Ishikawa (cell line): ENCODE data around the gene TAF4.

Source experiments
- CEBPB ChIP-seq: IDR thresholded peaks from 2 replicates; pipeline ENCODE4 v1.6.1; 2012
- CREB1 ChIP-seq: IDR thresholded peaks from 2 replicates; pipeline ENCODE4 v1.6.1; 2012; ENCODE audit warnings: low read depth
- EGR1 ChIP-seq: IDR thresholded peaks from 2 replicates; pipeline ENCODE4 v1.6.1; 2012
- EP300 ChIP-seq: IDR thresholded peaks from 2 replicates; pipeline ENCODE4 v1.6.1; 2012; ENCODE audit warnings: borderline replicate concordance
- FOXM1 ChIP-seq: IDR thresholded peaks from 2 replicates; pipeline ENCODE4 v1.6.1; 2012; ENCODE audit warnings: low read depth, borderline replicate concordance
- NFIC ChIP-seq: IDR thresholded peaks from 2 replicates; pipeline ENCODE4 v1.6.1; 2012
- RAD21 ChIP-seq: IDR thresholded peaks from 2 replicates; pipeline ENCODE4 v1.6.1; 2012; ENCODE audit warnings: low read depth
- REST ChIP-seq: IDR thresholded peaks from 2 replicates; pipeline ENCODE4 v1.6.1; 2012; ENCODE audit warnings: low read depth, mild to moderate bottlenecking
- TAF1 ChIP-seq: IDR thresholded peaks from 2 replicates; pipeline ENCODE4 v1.6.1; 2012; ENCODE audit warnings: low read depth, mild to moderate bottlenecking
- TCF12 ChIP-seq: IDR thresholded peaks from 2 replicates; pipeline ENCODE4 v1.6.1; 2012; ENCODE audit warnings: low read depth
- TEAD4 ChIP-seq: IDR thresholded peaks from 2 replicates; pipeline ENCODE4 v1.6.1; 2012
- YY1 ChIP-seq: IDR thresholded peaks from 2 replicates; pipeline ENCODE4 v1.6.1; 2012; ENCODE audit warnings: low read depth
- ZBTB7A ChIP-seq: IDR thresholded peaks from 2 replicates; pipeline ENCODE4 v1.6.1; 2012; ENCODE audit warnings: low read depth
- TF ChIP-seq, protein P1 (sequence below): IDR thresholded peaks from 2 replicates; pipeline ENCODE4 v1.6.1; 2012
- TF ChIP-seq, protein P2 (sequence below): IDR thresholded peaks from 2 replicates; pipeline ENCODE4 v1.6.1; 2012

TAF4 gene

DNA sequence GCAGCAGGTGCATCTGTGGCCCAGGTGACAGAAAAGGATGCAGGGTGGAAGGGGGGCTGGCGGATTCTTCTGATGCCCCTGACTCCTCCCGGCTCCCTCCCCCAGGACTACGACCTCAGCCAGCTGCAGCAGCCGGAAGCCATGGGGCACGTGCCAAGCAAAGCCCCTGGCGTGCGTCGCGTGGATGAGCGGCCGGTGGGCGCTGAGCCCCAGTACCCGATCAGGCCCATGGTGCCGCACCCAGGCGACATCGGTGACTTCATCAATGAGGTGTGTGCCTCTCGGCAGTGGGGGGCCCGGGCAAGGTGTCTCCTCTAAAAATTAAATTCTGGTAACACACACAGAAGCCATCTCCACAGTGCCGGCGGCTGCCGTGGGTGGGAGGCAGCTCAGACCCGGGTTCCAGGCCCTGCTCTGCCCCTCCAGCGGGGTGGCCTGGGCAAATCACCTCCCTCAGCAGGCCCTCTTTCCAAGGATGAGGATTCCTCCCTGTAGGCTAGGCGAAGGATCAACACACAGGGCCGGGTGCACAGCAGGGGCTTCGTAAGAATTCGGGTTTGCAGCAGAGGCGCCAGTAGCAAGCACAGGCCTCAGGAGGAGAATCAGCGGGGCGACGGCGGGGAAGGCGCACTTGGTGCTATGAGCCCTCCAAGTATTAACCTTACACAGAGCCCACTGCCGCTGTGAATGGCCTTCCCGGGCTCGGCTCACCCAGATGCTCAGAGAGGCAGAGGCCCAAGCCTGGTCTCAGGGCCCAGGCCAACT lies 131.5 kb downstream of the TAF4 start:
- TF ChIP-seq, protein P1, sequence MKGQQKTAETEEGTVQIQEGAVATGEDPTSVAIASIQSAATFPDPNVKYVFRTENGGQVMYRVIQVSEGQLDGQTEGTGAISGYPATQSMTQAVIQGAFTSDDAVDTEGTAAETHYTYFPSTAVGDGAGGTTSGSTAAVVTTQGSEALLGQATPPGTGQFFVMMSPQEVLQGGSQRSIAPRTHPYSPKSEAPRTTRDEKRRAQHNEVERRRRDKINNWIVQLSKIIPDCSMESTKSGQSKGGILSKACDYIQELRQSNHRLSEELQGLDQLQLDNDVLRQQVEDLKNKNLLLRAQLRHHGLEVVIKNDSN, result no peak
- TF ChIP-seq REST (no peak), CREB1 (no peak), ZBTB7A (no peak), FOXM1 (no peak), EP300 (no peak), CEBPB (no peak), RAD21 (no peak), TAF1 (no peak), EGR1 (no peak), YY1 (no peak), NFIC (no peak), TEAD4 (no peak), TCF12 (no peak)
- TF ChIP-seq, protein P2, sequence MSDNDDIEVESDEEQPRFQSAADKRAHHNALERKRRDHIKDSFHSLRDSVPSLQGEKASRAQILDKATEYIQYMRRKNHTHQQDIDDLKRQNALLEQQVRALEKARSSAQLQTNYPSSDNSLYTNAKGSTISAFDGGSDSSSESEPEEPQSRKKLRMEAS, result no peak

- TF ChIP-seq NFIC, result no peak
- TF ChIP-seq CEBPB, result no peak
- TF ChIP-seq CREB1, result no peak
- TF ChIP-seq ZBTB7A, result no peak
- TF ChIP-seq TEAD4, result no peak
- no peak for TF ChIP-seq TAF1
- TF ChIP-seq, protein P2, result no peak
- TF ChIP-seq TCF12, result no peak
Observed at GRCh38 chr20:61933481-61933950, 132.2 kb downstream of the TAF4 start.

GRCh38 chr20:61932711-61933480 lies 132.8 kb downstream of the TAF4 start:
- TF ChIP-seq CEBPB (no peak), TCF12 (no peak)

GRCh38 chr20:61932199-61932592 lies 133.5 kb downstream of the TAF4 start:
- TF ChIP-seq ZBTB7A, result no peak
- TF ChIP-seq RAD21, result no peak
- no peak for TF ChIP-seq TEAD4
- TF ChIP-seq, protein P1, result no peak
- TF ChIP-seq, protein P2, result no peak
- no peak for TF ChIP-seq EP300
- TF ChIP-seq CREB1, result no peak
- TF ChIP-seq TAF1, result no peak
- no peak for TF ChIP-seq TCF12
- no peak for TF ChIP-seq EGR1
- TF ChIP-seq FOXM1, result no peak
- TF ChIP-seq REST, result no peak

- no peak for TF ChIP-seq ZBTB7A
- TF ChIP-seq EGR1, result no peak
- no peak for TF ChIP-seq CEBPB
- TF ChIP-seq, protein P1, result no peak
- no peak for TF ChIP-seq TEAD4
- no peak for TF ChIP-seq EP300
- TF ChIP-seq NFIC, result no peak
- no peak for TF ChIP-seq TCF12
- no peak for TF ChIP-seq TAF1
- no peak for TF ChIP-seq CREB1
- no peak for TF ChIP-seq FOXM1
Observed at GRCh38 chr20:61931476-61932198, 134.0 kb downstream of the TAF4 start.
